HG03439 (cell line): ENCODE results near the gene WIZ.
"Not testable (repeated sequence)": the region's sequence is repeated elsewhere in the genome, so short reads cannot be mapped to it uniquely, and the experiment has no call there.

Experiments
- ATAC-seq: cut with Tn5 transposase; IDR thresholded peaks from one replicate; pipeline ENCODE4 v1.9.1; 2021; ENCODE audit warnings: mild to moderate bottlenecking, moderate library complexity; ENCODE audit not compliant: unreplicated experiment

Gene WIZ

DNA sequence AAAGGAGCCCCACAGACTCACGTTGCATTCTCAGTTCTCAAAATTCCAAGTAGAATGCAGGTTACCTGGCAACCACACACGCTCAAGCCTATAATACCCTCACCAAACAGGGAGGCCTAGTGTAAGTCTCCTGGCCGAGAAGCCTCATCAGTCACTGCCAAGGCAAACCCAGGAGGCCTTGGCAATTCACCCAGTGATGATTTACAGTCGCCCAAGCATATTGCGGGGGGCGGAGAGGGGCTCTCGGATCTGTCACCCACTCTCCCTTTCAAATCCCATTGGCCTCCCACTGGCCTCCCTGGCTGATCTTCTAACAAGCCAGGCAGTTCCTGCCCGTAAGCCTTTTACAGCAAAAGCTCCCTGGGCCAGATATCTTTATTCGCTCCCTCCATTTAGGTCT, 32.1 kb downstream of the WIZ start:
- no peak for ATAC-seq

DNA sequence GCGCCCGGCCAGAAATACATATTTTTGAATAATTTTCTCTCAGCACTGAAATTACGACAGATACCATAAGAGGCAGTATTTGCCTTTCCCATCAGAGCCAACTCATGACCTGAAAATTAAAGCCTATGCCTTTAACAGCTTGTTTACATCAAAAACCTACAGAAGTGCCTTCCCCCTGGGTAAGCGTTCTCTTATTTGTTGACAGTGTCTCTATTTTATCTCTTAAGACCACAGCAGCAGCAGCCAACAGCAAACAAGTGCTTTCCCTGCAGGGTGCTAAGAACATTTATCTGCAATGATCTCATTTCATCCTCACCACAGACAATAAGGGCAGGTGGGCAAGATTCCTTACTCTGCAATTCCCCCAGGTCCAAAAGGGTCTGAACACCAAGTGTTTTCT, 36.9 kb downstream of the WIZ start:
- no peak for ATAC-seq

DNA sequence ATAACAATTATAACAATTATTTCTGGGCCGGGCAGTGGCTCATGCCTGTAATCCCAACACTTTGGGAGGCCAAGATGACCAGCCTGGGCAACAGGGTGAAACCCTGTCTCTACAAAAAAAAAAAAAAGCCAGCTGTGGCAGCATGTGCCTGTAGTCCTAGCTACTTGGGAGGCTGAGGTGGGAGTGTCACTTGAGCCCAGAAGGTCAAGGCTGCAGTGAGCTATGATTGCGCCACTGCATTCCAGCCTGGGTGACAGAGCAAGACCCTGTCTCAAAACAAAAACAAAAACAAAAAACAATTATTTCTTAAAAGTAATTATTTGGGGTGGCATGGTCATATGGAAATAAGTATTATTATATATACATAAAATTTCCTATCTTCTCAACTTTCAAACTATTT, 38.4 kb downstream of the WIZ start:
- not testable (repeated sequence) for ATAC-seq

DNA sequence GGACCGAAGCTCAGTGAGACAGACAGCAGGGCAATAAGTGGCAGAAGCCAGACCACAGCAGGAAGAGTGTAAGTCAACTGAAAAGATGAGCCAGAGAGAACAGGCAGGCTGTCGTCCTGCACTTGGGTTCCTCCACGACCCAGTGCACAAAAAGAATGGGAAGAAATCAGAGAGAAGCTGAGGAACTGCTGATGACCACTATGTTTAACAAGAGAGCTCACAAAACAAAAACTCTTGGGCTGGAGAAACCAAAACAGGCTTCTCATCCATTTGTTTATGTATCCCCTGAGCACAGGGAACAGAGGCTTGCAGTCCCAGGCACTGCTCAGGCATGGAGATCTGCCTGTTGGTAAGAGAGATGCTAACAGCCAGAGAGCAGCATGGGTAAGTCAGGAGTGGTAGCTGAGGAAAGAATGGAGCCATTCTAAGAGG, 45.0 kb downstream of the WIZ start:
- no peak for ATAC-seq

DNA sequence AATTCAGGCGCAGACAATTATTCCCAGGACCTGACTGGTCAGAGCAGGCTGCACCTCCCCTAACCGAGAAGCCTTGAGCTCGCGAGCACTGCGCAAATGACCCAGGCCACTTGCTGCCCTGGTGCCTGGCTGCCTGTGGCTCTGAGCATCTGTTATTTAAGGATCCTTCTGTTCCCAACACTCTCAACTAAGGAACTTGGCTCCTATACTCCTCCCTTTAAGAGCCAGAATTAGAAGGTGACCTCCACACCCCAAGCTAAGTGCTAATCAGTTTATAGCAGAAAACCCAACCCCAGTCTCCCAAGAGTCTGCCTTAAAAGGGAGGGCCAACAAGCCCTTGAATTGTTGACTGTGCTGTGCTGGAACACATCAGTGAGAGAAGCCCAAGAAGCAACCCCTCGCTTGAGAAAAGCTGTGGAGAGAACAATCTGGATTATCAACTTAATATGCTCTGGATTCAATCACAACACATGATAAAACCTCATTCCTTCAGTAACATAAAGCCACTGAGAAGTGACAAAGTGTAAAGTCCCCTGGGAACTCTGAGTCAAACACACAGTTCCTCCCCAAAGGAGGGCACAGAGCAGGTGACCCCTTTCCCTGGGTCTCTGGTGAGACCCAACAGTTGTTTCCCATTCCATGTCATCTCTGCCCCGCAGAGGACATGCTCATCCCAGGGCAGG, 45.5 kb downstream of the WIZ start:
- no peak for ATAC-seq

- ATAC-seq: no peak
Observed at GRCh38 chr19:15403151-15403531, 46.6 kb downstream of the WIZ start.

GRCh38 chr19:15402411-15403150, 47.2 kb downstream of the WIZ start:
- ATAC-seq: no peak

GRCh38 chr19:15401397-15401710, 48.4 kb downstream of the WIZ start:
- ATAC-seq: no peak

- no peak for ATAC-seq
Observed at GRCh38 chr19:15400521-15401396, 49.0 kb downstream of the WIZ start.

GRCh38 chr19:15399635-15400034, 50.1 kb downstream of the WIZ start:
- ATAC-seq: no peak

GRCh38 chr19:15399234-15399515, 50.6 kb downstream of the WIZ start:
- no peak for ATAC-seq

DNA sequence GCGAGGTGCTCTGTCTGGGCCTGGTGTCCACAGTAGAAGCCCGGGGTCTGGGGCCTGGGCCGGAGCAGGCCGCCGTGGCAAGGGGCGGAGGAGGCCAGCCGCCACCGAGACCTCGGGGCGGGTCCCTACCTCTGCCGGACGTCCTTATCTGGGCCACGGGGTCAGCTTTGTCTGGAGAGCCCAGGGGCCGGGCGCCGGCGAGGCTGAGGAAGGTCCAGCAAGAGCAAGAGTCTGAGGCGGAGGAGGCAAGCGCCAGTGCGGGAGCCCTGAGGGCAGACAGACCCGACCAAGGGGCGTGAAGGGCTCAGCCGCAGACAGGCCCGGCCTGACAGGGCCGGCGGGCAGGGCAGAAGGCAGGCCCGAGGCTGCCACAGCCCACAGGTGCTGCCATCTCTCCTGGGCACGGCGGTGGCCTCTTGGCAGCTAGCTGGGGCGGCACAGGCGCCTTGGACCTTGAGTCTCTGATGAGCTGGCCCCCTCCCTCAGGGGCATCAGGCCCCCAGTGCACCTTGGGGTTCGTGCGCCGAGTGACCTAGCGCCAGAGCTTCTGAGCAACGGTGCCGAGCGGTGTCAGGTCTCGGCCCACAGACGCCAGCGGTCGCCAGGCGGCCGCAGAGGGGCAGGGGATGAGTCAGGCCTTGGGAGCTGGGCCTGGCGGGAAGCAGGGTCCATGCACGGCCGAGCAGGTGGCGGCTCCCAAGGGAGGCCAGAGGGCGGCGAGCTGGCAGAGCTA, 51.1 kb downstream of the WIZ start:
- ATAC-seq: no peak

DNA sequence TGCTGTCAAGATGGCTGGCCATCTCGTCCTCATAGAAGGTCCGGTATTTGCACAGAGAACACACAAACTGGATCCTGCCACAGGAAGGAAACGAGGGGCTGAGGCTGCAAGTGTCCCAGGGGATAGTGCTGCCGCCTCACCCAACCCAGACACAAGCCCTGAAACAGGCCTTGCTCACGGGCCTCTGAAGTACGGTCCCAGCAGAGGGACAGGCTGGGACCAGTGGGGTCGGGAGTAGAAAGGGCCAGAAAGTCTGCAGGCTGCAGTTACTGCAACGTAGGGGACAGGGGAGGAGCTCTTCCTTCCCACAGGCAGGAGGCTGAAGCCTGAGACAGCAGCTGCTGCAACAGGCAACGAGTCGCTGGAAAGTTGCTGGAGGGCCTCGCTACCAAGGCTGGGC, 52.0 kb downstream of the WIZ start:
- no peak for ATAC-seq

DNA sequence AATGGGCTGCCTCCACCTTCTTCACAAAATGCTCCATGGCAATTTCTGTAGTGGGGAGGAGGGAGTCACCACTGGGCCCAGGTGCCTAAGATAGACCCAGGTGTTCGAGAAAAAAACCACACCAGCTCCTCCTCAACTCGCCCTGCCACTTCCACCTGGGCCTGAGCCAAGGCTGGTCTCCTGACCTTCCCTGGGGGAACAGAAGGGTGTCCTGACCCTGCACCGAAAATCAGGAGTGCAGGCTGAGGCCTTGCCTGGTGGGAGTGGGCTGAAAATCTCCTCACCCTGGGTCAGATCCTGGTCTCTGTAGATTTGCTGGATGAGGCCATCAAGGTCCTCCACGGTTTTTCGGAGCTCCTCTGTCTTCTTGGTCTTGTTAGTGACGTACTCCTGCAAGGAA, 52.5 kb downstream of the WIZ start:
- no peak for ATAC-seq

DNA sequence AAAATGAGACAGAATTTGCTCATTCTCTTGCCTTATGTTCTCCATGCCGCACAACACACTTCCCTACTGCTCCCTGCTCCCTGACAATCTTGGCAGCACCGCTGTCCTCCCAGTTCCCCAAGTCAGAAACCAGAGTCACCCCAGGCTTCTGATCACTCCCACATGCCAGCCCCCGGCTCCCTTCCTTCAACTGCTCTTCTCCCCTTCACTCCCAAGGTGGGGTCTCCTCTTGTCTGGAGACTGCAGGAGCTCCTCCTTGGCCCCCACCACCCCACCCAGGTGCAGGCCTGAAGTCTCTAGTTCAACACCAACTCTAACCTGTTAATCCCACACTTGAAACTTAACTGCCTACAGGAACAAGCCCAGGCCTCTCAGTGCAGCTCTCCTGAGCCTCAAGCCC, 53.3 kb downstream of the WIZ start:
- no peak for ATAC-seq

- ATAC-seq: not testable (repeated sequence)
Observed at GRCh38 chr19:15395251-15395650, 54.5 kb downstream of the WIZ start.

DNA sequence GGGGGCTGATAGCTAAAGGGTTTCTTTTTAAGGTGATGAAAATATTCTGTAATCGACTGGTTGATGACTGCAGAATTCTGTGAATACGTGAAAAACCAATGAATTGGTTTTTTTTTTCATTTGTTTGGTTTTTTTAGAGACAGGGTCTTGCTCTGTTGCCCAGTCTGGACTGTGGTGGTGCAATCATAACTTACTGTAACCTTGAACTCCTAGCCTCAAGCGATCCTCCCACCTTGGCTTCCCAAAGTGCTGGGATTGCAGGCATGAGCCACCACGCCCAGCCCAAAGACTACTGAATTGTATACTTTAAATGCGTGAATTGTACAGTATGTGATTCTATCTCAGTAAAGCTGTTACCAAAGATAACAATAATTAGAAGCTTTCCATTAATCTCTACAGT, 55.3 kb downstream of the WIZ start:
- ATAC-seq: no peak

DNA sequence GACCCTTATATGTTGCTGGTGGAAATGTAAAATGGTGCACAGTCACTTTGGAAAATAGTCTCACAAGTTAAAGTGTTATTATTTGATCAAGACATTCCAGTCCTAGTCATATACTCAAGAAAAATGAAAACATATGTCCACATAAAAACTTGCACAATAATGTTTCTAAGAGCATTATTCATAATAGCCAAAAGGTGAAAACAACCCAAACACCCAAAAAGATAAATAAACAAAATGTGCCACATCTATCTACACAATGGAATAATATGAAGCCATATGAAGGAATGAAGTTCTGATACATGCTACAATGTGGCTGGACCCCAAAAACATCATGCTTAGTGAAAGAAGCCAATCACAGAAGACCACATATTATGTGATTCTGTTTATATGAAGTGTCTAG, 55.8 kb downstream of the WIZ start:
- no peak for ATAC-seq

GRCh38 chr19:15390814-15391213, 58.9 kb downstream of the WIZ start:
- ATAC-seq: no peak

DNA sequence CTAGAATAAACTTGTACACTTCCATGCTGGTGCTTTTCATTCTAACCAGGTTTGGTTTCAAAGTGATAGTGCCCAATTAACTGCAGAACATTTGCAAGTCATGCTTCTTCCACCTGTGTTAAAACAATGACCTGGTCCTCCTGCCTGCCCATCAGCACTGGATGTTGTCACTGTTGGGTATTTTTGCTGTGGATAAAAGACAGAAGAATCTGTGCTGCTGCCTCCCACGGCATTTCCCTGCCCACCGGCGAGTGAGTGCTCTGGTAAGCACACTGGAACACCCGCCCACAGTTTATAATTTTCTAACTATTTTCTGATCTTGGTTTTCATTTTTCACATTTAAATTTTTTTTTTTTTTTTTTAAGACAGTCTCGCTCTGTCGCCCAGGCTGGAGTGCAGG, 67.9 kb downstream of the WIZ start:
- no peak for ATAC-seq

DNA sequence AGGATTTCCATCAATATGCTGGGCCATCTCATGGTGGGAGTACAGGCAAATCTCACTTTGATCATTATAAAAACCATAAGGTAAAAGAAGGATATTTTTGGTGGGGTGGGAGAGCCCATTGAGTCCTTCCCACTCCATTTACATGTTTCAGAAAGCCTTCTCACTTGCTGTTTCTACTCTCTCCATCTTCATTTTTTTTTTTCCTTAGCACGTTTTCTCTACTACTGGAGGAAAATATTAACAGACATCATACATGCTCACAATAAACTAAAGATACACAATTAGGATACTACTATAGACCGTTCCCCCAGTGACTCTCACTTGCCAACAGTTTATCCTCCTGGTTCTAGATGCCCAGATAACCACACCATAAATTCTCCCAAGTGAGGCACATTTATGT, 68.3 kb downstream of the WIZ start:
- no peak for ATAC-seq
